ENCODE measurements around the gene PKD1. TPM values are rescaled to one million over a fixed set of nuclear protein-coding genes. Genes with fewer than 3 reads are reported as not detected.
A peak's percentile ranks its signal among the peaks of the same experiment; 100 is the strongest.

Gene PKD1
- total and polyA plus RNA-seq, 2 of the 13 experiments (the other 11 are each of a cell fraction or from before 2014, with no cell fraction given), result 22.1 to 23.0 TPM

DNA sequence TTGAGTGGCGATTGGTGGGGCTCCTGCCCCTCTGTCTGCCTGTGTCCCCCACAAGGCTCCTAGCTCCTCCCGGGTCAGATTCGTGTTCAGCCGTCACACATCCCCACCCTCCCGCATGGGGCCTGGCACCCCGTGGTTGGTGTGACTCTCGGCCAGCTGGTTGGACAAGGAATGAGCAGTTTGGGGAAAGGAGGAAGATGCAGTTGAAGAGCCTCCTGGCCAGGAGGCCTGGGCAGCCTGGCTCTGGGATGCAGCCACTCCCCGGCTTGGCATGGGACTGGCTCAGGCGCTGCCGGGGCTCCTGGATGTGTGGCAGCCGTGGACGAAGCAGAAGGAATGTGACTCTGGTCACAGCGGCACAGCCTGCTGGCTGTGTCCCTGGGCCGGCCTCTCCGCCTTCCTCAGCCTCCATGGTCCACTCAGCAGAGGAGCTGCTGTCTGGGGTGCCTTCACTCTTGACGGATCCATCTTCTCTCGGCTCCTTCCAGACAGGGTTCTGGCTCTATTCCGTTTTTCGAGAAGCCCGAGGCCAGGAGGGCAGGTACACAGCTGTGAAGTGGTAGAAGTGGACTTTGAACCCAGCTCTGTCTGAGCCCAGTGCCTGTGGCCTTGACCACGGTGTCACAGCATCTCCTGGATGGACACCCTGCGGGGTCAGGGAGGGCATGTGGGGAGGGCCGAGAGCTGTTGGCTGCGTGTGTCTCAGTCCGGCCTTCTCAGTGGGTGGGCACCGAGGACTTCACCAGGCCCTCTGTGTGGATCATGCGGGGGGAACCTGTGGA, 22.0 kb upstream of the PKD1 start (continued):
- TF ChIP-seq, protein P1, sequence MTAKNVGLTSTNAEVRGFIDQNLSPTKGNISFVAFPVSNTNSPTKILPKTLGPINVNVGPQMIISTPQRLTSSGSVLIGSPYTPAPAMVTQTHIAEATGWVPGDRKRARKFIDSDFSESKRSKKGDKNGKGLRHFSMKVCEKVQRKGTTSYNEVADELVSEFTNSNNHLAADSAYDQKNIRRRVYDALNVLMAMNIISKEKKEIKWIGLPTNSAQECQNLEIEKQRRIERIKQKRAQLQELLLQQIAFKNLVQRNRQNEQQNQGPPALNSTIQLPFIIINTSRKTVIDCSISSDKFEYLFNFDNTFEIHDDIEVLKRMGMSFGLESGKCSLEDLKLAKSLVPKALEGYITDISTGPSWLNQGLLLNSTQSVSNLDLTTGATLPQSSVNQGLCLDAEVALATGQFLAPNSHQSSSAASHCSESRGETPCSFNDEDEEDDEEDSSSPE (CRISPR knock-in tag; IDR thresholded peaks at IDR 0.05), result peak; percentile 35; the same call in 1 of the 2 replicates
- TF ChIP-seq, protein P2, sequence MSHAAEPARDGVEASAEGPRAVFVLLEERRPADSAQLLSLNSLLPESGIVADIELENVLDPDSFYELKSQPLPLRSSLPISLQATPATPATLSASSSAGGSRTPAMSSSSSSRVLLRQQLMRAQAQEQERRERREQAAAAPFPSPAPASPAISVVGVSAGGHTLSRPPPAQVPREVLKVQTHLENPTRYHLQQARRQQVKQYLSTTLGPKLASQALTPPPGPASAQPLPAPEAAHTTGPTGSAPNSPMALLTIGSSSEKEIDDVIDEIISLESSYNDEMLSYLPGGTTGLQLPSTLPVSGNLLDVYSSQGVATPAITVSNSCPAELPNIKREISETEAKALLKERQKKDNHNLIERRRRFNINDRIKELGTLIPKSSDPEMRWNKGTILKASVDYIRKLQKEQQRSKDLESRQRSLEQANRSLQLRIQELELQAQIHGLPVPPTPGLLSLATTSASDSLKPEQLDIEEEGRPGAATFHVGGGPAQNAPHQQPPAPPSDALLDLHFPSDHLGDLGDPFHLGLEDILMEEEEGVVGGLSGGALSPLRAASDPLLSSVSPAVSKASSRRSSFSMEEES (CRISPR knock-in tag; IDR thresholded peaks at IDR 0.05), result 0 out of 2 replicates have a peak, but pooled peaks have one; percentile 44
- TF ChIP-seq, protein P3, sequence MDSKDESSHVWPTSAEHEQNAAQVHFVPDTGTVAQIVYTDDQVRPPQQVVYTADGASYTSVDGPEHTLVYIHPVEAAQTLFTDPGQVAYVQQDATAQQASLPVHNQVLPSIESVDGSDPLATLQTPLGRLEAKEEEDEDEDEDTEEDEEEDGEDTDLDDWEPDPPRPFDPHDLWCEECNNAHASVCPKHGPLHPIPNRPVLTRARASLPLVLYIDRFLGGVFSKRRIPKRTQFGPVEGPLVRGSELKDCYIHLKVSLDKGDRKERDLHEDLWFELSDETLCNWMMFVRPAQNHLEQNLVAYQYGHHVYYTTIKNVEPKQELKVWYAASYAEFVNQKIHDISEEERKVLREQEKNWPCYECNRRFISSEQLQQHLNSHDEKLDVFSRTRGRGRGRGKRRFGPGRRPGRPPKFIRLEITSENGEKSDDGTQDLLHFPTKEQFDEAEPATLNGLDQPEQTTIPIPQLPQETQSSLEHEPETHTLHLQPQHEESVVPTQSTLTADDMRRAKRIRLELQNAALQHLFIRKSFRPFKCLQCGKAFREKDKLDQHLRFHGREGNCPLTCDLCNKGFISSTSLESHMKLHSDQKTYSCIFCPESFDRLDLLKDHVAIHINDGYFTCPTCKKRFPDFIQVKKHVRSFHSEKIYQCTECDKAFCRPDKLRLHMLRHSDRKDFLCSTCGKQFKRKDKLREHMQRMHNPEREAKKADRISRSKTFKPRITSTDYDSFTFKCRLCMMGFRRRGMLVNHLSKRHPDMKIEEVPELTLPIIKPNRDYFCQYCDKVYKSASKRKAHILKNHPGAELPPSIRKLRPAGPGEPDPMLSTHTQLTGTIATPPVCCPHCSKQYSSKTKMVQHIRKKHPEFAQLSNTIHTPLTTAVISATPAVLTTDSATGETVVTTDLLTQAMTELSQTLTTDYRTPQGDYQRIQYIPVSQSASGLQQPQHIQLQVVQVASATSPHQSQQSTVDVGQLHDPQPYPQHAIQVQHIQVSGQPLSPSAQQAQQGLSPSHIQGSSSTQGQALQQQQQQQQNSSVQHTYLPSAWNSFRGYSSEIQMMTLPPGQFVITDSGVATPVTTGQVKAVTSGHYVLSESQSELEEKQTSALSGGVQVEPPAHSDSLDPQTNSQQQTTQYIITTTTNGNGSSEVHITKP (CRISPR knock-in tag; IDR thresholded peaks at IDR 0.05; ENCODE audit: low read depth), result peak; percentile 41; the same call in 1 of the 2 replicates
- no peak for TF ChIP-seq ZNF546 (CRISPR knock-in tag; conservative IDR thresholded peaks at IDR 0.05)
- TF ChIP-seq TFDP1 (CRISPR knock-in tag; IDR thresholded peaks at IDR 0.05; ENCODE audit: borderline replicate concordance), result 0 out of 2 replicates have a peak, but pooled peaks have one; percentile 26
- peak; percentile 77 for TF ChIP-seq PPARG (CRISPR knock-in tag; conservative IDR thresholded peaks at IDR 0.05)
- TF ChIP-seq, protein P4, sequence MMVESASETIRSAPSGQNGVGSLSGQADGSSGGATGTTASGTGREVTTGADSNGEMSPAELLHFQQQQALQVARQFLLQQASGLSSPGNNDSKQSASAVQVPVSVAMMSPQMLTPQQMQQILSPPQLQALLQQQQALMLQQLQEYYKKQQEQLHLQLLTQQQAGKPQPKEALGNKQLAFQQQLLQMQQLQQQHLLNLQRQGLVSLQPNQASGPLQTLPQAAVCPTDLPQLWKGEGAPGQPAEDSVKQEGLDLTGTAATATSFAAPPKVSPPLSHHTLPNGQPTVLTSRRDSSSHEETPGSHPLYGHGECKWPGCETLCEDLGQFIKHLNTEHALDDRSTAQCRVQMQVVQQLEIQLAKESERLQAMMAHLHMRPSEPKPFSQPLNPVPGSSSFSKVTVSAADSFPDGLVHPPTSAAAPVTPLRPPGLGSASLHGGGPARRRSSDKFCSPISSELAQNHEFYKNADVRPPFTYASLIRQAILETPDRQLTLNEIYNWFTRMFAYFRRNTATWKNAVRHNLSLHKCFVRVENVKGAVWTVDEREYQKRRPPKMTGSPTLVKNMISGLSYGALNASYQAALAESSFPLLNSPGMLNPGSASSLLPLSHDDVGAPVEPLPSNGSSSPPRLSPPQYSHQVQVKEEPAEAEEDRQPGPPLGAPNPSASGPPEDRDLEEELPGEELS (CRISPR knock-in tag; IDR thresholded peaks at IDR 0.05), result peak; percentile 72
- no peak for TF ChIP-seq ZNF224 (CRISPR knock-in tag; IDR thresholded peaks at IDR 0.05)
- peak; percentile 98 for TF ChIP-seq MTA1 (CRISPR knock-in tag; IDR thresholded peaks at IDR 0.05; ENCODE audit: borderline replicate concordance)
- peak; percentile 84 for TF ChIP-seq FOXA3 (CRISPR knock-in tag; IDR thresholded peaks at IDR 0.05)
- TF ChIP-seq ZNF260 (CRISPR knock-in tag; IDR thresholded peaks at IDR 0.05; ENCODE audit: borderline replicate concordance, low read depth), result no peak
- TF ChIP-seq ZNF746 (CRISPR knock-in tag; IDR thresholded peaks at IDR 0.05), result peak; percentile 99
- peak; percentile 75; the same call in 1 of the 2 replicates for TF ChIP-seq MIER3 (CRISPR knock-in tag; IDR thresholded peaks at IDR 0.05; ENCODE audit: borderline replicate concordance)
- no peak for TF ChIP-seq REXO4 (CRISPR knock-in tag; IDR thresholded peaks at IDR 0.05; ENCODE audit: borderline replicate concordance)
- TF ChIP-seq ESRRA (CRISPR knock-in tag; IDR thresholded peaks at IDR 0.05; ENCODE audit: low read depth), result peak; percentile 96
- no peak for TF ChIP-seq EED (CRISPR knock-in tag; IDR thresholded peaks at IDR 0.05)
- TF ChIP-seq NCOA2 (CRISPR knock-in tag; IDR thresholded peaks at IDR 0.05), result peak; percentile 79
